Measurements from ENCODE around the gene MST1R. TPM values are rescaled to one million over a fixed set of nuclear protein-coding genes. Genes with fewer than 3 reads are reported as not detected.

The MST1R gene
- total and polyA plus RNA-seq, 2 of the 4 experiments (the other 2 are of a cell fraction): under 0.01 to 0.14 TPM

GRCh38 chr3:49911611-49912010, 7.9 kb upstream of the MST1R start:
- Histone ChIP-seq H3K18ac (ENCODE audit: low read depth, low read length) (no peak overlapping the region), H2AK5ac (ENCODE audit: low read depth, low read length) (no peak overlapping the region), H2AK9ac (replicated peaks; ENCODE audit: low read depth, low read length, poor library complexity) (peak overlapping the region; percentile 16), H3K9ac (ENCODE audit: low read depth, low read length) (no peak overlapping the region), H3K4me1 (ENCODE audit: control insufficient read depth, insufficient read depth, low read length) (no peaks in the 10 kb centered on the region), H3K4ac (ENCODE audit: low read depth, low read length) (no peak overlapping the region), H3K14ac (replicated peaks; ENCODE audit: low read depth, low read length) (no peak overlapping the region), H3K9me3 (ENCODE audit: control insufficient read depth, insufficient read depth, low read length) (no peaks in the 10 kb centered on the region), H3K27ac (ENCODE audit: insufficient read depth, low read length) (no peak overlapping the region), H4K20me1 (ENCODE audit: insufficient read depth, low read length) (peaks cover 2% of the 10 kb centered on the region; the same call in 1 of the 2 replicates), H3K79me1 (ENCODE audit: low read depth in 1 of 2, low read length in 2 of 2) (peaks cover 0 to 4% of the 10 kb centered on the region in 2 experiments; a peak in 2 of 4 replicates), H3K56ac (ENCODE audit: extremely low read depth, insufficient read depth, low read length) (no peak overlapping the region), H3K36me3 (ENCODE audit: control insufficient read depth, insufficient read depth, low read length) (peaks cover 21% of the 10 kb centered on the region), H3K9me1 (ENCODE audit: insufficient read depth, low read length) (peaks cover 1% of the 10 kb centered on the region; the same call in 1 of the 2 replicates), H2BK20ac (ENCODE audit: low read depth, low read length) (no peak overlapping the region), H3K23ac (ENCODE audit: low read depth, low read length) (no peak overlapping the region), H2BK5ac (ENCODE audit: low read depth, low read length, poor library complexity, severe bottlenecking) (no peak overlapping the region), H3K27me3 (ENCODE audit: control insufficient read depth, insufficient read depth, low read length) (no peaks in the 10 kb centered on the region), H4K91ac (ENCODE audit: insufficient read depth, low read depth, low read length) (no peak overlapping the region), H3K4me3 (ENCODE audit: insufficient read depth, low read depth, low read length) (no peak overlapping the region), H3K4me2 (ENCODE audit: low read depth, low read length) (no peak overlapping the region), H4K8ac (ENCODE audit: low read depth in 2 of 2, low read length in 2 of 2) (no peak overlapping the region), H4K5ac (ENCODE audit: low read depth, low read length) (no peak overlapping the region), H2AFZ (replicated peaks; ENCODE audit: low read length, poor library complexity) (peak overlapping the region; percentile 11), H2BK15ac (ENCODE audit: low read depth, low read length) (no peak overlapping the region), H2BK120ac (ENCODE audit: low read depth, low read length) (no peak overlapping the region)
- ChIA-PET CTCF (no interaction called here), POLR2A (ENCODE audit: unreplicated experiment) (no interaction called here)
- 94% methylated on average over 11 of the region's 15 CpGs; no CpG with 5 or more reads in 1 of the 2 experiments for WGBS, 2 experiments (ENCODE audit: extremely low coverage in 2 of 2, insufficient read length in 1 of 2)
- TF ChIP-seq MAZ (IDR thresholded peaks at IDR 0.05; ENCODE audit: borderline replicate concordance, low read depth, low read length) (no peak), RCOR1 (IDR thresholded peaks at IDR 0.05; ENCODE audit: insufficient replicate concordance, low read length) (no peak), FOS (IDR thresholded peaks at IDR 0.05; ENCODE audit: low read depth, low read length) (no peak), MAFK (IDR thresholded peaks at IDR 0.05; ENCODE audit: low read depth, low read length) (no peak), NFE2L2 (IDR thresholded peaks at IDR 0.05; ENCODE audit: low read depth, low read length) (no peak), RAD21 (IDR thresholded peaks at IDR 0.05; ENCODE audit: low read length) (no peak), USF2 (IDR thresholded peaks at IDR 0.05; ENCODE audit: low read depth, low read length) (no peak)
- intact Hi-C loops (cut with micrococcal nuclease) (no loop called here), dilution Hi-C loops (cut with HindIII; ENCODE audit: low sequenced_read_pairs, unreplicated experiment) (no loop called here), in situ Hi-C loops (cut with MboI; ENCODE audit: low sequenced_read_pairs) (no loop called here)
- DNase-seq: no peak
- BruUV-seq (replicated peaks): no TSS peak
- ATAC-seq (ENCODE audit: low read depth): no peak
